ENCODE measurements around the gene ATP5IF1.

GRCh38 chr1:28199328-28200233 is 36.3 kb upstream of the ATP5IF1 start:
- TF ChIP-seq ZNF407 (IDR thresholded peaks at IDR 0.05; ENCODE audit: low read depth) = no peak
- TF ChIP-seq MAX (CRISPR knock-in tag; IDR thresholded peaks at IDR 0.05) = no peak

Measured in K562 (cell line).